Measurements from ENCODE around the gene SDR42E1.
"Not testable (repeated sequence)": the region's sequence is repeated elsewhere in the genome, so short reads cannot be mapped to it uniquely, and the experiment has no call there.

The SDR42E1 gene

GRCh38 chr16:82016964-82017363 is 5.7 kb upstream of the SDR42E1 start:
- H3K4me3 ChIP-seq (ENCODE audit: low read depth, low read length), result no peak overlapping the region
- TF ChIP-seq CTCF (IDR thresholded peaks at IDR 0.05; ENCODE audit: low read depth, low read length), result no peak

- H3K4me3 ChIP-seq (ENCODE audit: low read depth, low read length), result no peak overlapping the region
- peak; percentile 29 for TF ChIP-seq CTCF (IDR thresholded peaks at IDR 0.05; ENCODE audit: low read depth, low read length)
Observed at GRCh38 chr16:82016263-82016662, 5.0 kb upstream of the SDR42E1 start.

- TF ChIP-seq CTCF (IDR thresholded peaks at IDR 0.05; ENCODE audit: low read depth, low read length), result no peak
- H3K4me3 ChIP-seq (ENCODE audit: low read depth, low read length), result no peak overlapping the region
Observed at GRCh38 chr16:82013139-82013538, 1.9 kb upstream of the SDR42E1 start.

- TF ChIP-seq CTCF (IDR thresholded peaks at IDR 0.05; ENCODE audit: low read depth, low read length), result no peak
- H3K4me3 ChIP-seq (ENCODE audit: low read depth, low read length), result no peak overlapping the region
Observed at GRCh38 chr16:82010649-82011048, 621 bp downstream of the SDR42E1 start.

- H3K4me3 ChIP-seq (ENCODE audit: low read depth, low read length), result not testable (repeated sequence)
Observed at GRCh38 chr16:82009789-82010188, 1.5 kb downstream of the SDR42E1 start.

GRCh38 chr16:82008957-82009592 is 2.2 kb downstream of the SDR42E1 start:
- TF ChIP-seq CTCF (IDR thresholded peaks at IDR 0.05; ENCODE audit: low read depth, low read length), result no peak
- no peak overlapping the region for H3K4me3 ChIP-seq (ENCODE audit: low read depth, low read length)

- no peak for TF ChIP-seq CTCF (IDR thresholded peaks at IDR 0.05; ENCODE audit: low read depth, low read length)
- no peak overlapping the region for H3K4me3 ChIP-seq (ENCODE audit: low read depth, low read length)
Observed at GRCh38 chr16:82007189-82007588, 4.1 kb downstream of the SDR42E1 start.

- TF ChIP-seq CTCF (IDR thresholded peaks at IDR 0.05; ENCODE audit: low read depth, low read length), result no peak
- H3K4me3 ChIP-seq (ENCODE audit: low read depth, low read length), result no peak overlapping the region
Observed at GRCh38 chr16:82006036-82006435, 5.2 kb downstream of the SDR42E1 start.
